Osteocyte (in vitro differentiated cells): ENCODE data around the gene ARHGEF11. TPM values are rescaled to one million over a fixed set of nuclear protein-coding genes. Genes with fewer than 3 reads are reported as not detected.

ENCODE experiments used
- DNase-seq: peaks from one replicate; pipeline ENCODE4 v3.0.0; 2021; ENCODE audit warnings: mixed read lengths; ENCODE audit not compliant: unreplicated experiment; ENCODE audit errors: extremely low spot score
- H3K27ac Mint-ChIP-seq: one replicate; pipeline ENCODE4 v1.8.0; 2021; ENCODE audit warnings: mild to moderate bottlenecking, mixed read lengths; ENCODE audit not compliant: unreplicated experiment
- H3K27me3 Mint-ChIP-seq: one replicate; pipeline ENCODE4 v1.8.0; 2021; ENCODE audit warnings: mixed read lengths; ENCODE audit not compliant: unreplicated experiment
- H3K36me3 Mint-ChIP-seq: one replicate; pipeline ENCODE4 v1.8.0; 2021; ENCODE audit warnings: mixed read lengths; ENCODE audit not compliant: unreplicated experiment
- H3K4me1 Mint-ChIP-seq: one replicate; pipeline ENCODE4 v1.8.0; 2021; ENCODE audit warnings: mixed read lengths; ENCODE audit not compliant: unreplicated experiment
- H3K4me3 Mint-ChIP-seq: one replicate; pipeline ENCODE4 v1.8.0; 2021; ENCODE audit warnings: mild to moderate bottlenecking, moderate library complexity, mixed read lengths; ENCODE audit not compliant: unreplicated experiment
- H3K9me3 Mint-ChIP-seq: one replicate; pipeline ENCODE4 v1.8.0; 2021; ENCODE audit warnings: mixed read lengths; ENCODE audit not compliant: unreplicated experiment
- total RNA-seq: library from RNA; stranded (reverse); gene quantifications from 2 replicates; pipeline ENCODE4 v1.2.1, GENCODE V29; 2021
- TF ChIP-seq, protein P1 (sequence below): fragments of 200-600 bp; sonication (generic); IDR thresholded peaks from 2 replicates; pipeline ENCODE4 v1.5.0; 2021; ENCODE audit warnings: antibody characterized with exemption, mild to moderate bottlenecking, moderate library complexity

The ARHGEF11 gene
- total RNA-seq, 1 donor from 2014 or later, result 42.2 TPM

DNA sequence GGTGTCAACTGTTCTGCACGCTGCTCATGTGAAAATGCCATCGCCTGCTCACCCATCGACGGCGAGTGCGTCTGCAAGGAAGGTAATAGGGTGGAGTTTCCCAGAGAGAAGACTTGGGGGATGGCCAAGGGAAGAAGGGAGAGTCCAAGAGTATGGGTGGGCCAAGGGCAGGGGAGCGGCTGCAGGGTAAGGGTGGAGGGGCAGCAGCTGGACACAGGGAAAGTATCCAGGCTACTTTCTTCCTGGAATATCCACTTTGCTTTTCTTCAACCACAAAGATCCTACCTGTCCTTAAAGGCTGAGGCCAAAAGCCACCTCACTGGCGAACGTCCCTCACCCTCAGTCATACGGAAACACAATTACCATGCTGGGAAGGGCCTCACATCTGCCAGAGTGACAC is 136.6 kb downstream of the ARHGEF11 start:
- no peaks in the 10 kb centered on the region for H3K27me3 Mint-ChIP-seq

DNA sequence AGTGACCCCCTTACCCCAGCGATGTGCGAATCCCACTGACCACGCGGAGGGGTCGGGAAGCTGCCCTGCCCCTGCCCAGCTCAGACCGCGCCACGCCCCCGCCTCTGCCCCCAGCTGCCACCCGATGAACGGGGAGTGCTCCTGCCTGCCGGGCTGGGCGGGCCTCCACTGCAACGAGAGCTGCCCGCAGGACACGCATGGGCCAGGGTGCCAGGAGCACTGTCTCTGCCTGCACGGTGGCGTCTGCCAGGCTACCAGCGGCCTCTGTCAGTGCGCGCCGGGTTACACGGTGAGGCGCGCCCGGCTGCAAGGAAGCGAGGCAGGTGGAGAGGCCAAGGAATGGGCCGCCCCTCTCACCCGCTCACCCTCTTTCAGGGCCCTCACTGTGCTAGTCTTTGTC is 137.0 kb downstream of the ARHGEF11 start:
- TF ChIP-seq, protein P1, sequence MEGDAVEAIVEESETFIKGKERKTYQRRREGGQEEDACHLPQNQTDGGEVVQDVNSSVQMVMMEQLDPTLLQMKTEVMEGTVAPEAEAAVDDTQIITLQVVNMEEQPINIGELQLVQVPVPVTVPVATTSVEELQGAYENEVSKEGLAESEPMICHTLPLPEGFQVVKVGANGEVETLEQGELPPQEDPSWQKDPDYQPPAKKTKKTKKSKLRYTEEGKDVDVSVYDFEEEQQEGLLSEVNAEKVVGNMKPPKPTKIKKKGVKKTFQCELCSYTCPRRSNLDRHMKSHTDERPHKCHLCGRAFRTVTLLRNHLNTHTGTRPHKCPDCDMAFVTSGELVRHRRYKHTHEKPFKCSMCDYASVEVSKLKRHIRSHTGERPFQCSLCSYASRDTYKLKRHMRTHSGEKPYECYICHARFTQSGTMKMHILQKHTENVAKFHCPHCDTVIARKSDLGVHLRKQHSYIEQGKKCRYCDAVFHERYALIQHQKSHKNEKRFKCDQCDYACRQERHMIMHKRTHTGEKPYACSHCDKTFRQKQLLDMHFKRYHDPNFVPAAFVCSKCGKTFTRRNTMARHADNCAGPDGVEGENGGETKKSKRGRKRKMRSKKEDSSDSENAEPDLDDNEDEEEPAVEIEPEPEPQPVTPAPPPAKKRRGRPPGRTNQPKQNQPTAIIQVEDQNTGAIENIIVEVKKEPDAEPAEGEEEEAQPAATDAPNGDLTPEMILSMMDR, result no peak
- Mint-ChIP-seq H3K4me3 (no peak overlapping the region), H3K36me3 (peaks cover 16% of the 10 kb centered on the region), H3K27ac (no peak overlapping the region), H3K4me1 (peaks cover 13% of the 10 kb centered on the region), H3K9me3 (no peaks in the 10 kb centered on the region), H3K27me3 (no peaks in the 10 kb centered on the region)
- no peak for DNase-seq

More for the DNA sequence above, 136.6 kb downstream of the ARHGEF11 start:
- no peak for DNase-seq
- no peak overlapping the region for H3K27ac Mint-ChIP-seq
- TF ChIP-seq, protein P1, result no peak
- H3K36me3 Mint-ChIP-seq, result peaks cover 19% of the 10 kb centered on the region
- no peaks in the 10 kb centered on the region for H3K9me3 Mint-ChIP-seq
- H3K4me3 Mint-ChIP-seq, result no peak overlapping the region
- peaks cover 9% of the 10 kb centered on the region for H3K4me1 Mint-ChIP-seq

DNA sequence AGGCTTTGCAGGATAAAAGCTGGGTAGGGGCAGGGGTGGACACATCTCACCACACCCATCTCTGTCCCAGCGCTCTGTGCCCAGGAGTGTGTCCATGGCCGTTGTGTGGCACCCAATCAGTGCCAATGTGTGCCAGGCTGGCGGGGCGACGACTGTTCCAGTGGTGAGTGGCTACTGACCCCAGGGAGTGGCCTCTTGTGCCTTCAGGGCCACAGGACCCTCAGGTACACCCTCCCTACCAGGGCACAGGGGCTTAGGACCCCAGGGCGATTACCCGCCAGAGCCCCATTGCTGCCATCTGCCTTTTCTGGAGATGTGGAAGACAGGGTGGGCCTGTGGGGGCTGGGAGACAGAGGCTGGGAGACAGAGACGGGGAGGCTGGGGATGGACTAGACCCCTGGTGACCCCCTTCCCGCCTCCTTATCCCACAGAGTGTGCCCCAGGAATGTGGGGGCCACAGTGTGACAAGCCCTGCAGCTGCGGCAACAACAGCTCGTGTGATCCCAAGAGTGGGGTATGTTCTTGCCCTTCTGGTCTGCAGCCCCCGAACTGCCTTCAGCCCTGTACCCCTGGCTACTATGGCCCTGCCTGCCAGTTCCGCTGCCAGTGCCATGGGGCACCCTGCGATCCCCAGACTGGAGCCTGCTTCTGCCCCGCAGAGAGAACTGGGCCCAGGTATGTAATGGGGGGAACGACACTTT is 139.2 kb downstream of the ARHGEF11 start:
- Mint-ChIP-seq H3K36me3 (peaks cover 16% of the 10 kb centered on the region), H3K9me3 (no peaks in the 10 kb centered on the region), H3K27ac (no peak overlapping the region), H3K4me3 (no peak overlapping the region), H3K27me3 (no peaks in the 10 kb centered on the region), H3K4me1 (peaks cover 34% of the 10 kb centered on the region)
- TF ChIP-seq, protein P1, result no peak
- no peak for DNase-seq

DNA sequence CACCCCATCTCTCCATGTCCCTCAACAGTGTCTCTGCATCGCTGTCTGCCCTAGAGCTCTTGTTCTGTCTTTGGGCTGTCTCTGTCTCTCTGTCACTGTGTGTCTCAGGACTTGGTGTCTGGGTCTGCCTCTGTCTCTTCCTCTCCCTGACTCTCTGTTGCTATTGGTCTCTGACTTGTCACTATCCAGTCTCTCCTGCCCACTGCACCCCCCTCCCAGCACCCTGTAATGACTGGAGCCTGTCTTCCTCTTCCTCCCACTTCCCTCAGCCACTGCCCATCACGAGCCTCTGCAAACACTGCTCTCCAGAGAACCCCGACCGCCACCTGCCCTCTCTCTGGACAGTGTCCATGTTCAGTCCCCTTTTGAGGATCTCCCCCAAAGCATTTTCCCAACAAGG is 139.9 kb downstream of the ARHGEF11 start:
- no peak overlapping the region for H3K4me3 Mint-ChIP-seq
- peaks cover 41% of the 10 kb centered on the region for H3K4me1 Mint-ChIP-seq
- H3K9me3 Mint-ChIP-seq, result no peaks in the 10 kb centered on the region
- no peaks in the 10 kb centered on the region for H3K27me3 Mint-ChIP-seq
- H3K27ac Mint-ChIP-seq, result no peak overlapping the region
- peaks cover 16% of the 10 kb centered on the region for H3K36me3 Mint-ChIP-seq
- TF ChIP-seq, protein P1, result no peak
- DNase-seq, result no peak

DNA sequence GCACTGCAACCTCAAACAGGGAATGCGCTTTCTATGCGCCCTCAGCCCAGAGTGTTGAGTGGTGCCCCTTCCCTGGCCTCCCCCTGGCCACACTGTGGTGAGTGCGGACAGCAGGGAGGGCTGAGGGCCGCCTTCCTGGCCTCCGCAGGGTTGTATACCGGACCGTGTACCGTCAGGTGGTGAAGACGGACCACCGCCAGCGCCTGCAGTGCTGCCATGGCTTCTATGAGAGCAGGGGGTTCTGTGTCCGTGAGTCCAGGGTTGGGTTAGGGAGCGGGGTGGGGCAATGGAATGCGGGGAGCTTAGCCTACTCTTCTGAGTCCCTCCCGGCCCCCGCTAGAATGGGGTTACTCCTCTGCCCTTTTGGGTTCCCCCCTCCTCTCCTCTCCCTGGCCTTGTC is 140.4 kb downstream of the ARHGEF11 start:
- peaks cover 16% of the 10 kb centered on the region for H3K36me3 Mint-ChIP-seq
- H3K4me3 Mint-ChIP-seq, result no peak overlapping the region
- no peaks in the 10 kb centered on the region for H3K9me3 Mint-ChIP-seq
- no peaks in the 10 kb centered on the region for H3K27me3 Mint-ChIP-seq
- H3K4me1 Mint-ChIP-seq, result peaks cover 46% of the 10 kb centered on the region
- no peak for DNase-seq
- TF ChIP-seq, protein P1, result no peak
- no peak overlapping the region for H3K27ac Mint-ChIP-seq
